Mesenchymal stem cell (in vitro differentiated cells and primary cell): ENCODE data around the gene SUN1.

Experiments used
- DNase-seq: peaks from one replicate; pipeline ENCODE4 v3.0.0-alpha.2; 2013
- H2AFZ ChIP-seq: one replicate; pipeline ENCODE4 v1.6.1; 2013; ENCODE audit warnings: low read depth, mild to moderate bottlenecking, control low read depth, inconsistent platforms, low read length, moderate library complexity
- H2AK5ac ChIP-seq: 2 replicates; pipeline ENCODE4 v1.6.1; 2013; ENCODE audit warnings: low read length, moderate library complexity, mild to moderate bottlenecking, inconsistent platforms; ENCODE audit not compliant: severe bottlenecking
- H2BK120ac ChIP-seq: one replicate; pipeline ENCODE4 v1.6.1; 2013; ENCODE audit warnings: low read depth, mild to moderate bottlenecking, inconsistent platforms, low read length, moderate library complexity
- H2BK12ac ChIP-seq, 2 experiments: one replicate each; pipeline ENCODE4 v1.6.1; 2013; ENCODE audit warnings: inconsistent platforms in 2 of 2, low read length in 2 of 2, mild to moderate bottlenecking in 2 of 2, moderate library complexity in 2 of 2, control low read depth in 1 of 2
- H2BK15ac ChIP-seq: one replicate; pipeline ENCODE4 v1.6.1; 2013; ENCODE audit warnings: mild to moderate bottlenecking, low read depth, inconsistent platforms; ENCODE audit not compliant: poor library complexity, severe bottlenecking
- H2BK5ac ChIP-seq: 2 replicates; pipeline ENCODE4 v1.6.1; 2013; ENCODE audit warnings: low read depth, mild to moderate bottlenecking, low read length, control low read depth, inconsistent platforms; ENCODE audit not compliant: poor library complexity, severe bottlenecking
- H3K14ac ChIP-seq, 2 experiments: one replicate each; pipeline ENCODE4 v1.6.1; 2013; ENCODE audit warnings: inconsistent platforms in 2 of 2, low read length in 2 of 2, control low read depth in 1 of 2, mild to moderate bottlenecking in 1 of 2, moderate library complexity in 1 of 2
- H3K18ac ChIP-seq, 2 experiments: one replicate each; pipeline ENCODE4 v1.6.1; 2013; ENCODE audit warnings: inconsistent platforms in 2 of 2, low read length in 2 of 2, control low read depth in 1 of 2, low read depth in 1 of 2, mild to moderate bottlenecking in 1 of 2
- H3K23ac ChIP-seq, 2 experiments: one replicate each; pipeline ENCODE4 v1.6.1; 2013; ENCODE audit warnings: inconsistent platforms in 2 of 2, low read length in 2 of 2, mild to moderate bottlenecking in 2 of 2, moderate library complexity in 2 of 2, control low read depth in 1 of 2
- H3K27ac ChIP-seq: 2 replicates; pipeline ENCODE4 v1.5.1; 2013; ENCODE audit warnings: mild to moderate bottlenecking, moderate library complexity, low read length, control low read depth, inconsistent platforms; ENCODE audit not compliant: poor library complexity, severe bottlenecking
- H3K27me3 ChIP-seq, 2 experiments: 2 replicates each; pipeline versions ENCODE4 v1.6.1 to v1.7.0; 2013; ENCODE audit warnings: low read length in 2 of 2, mild to moderate bottlenecking in 2 of 2, moderate library complexity in 2 of 2, control low read depth in 1 of 2, inconsistent platforms in 1 of 2; ENCODE audit not compliant: control insufficient read depth in 1 of 2, insufficient read depth in 1 of 2
- H3K36me3 ChIP-seq, 2 experiments: 2 replicates each; pipeline versions ENCODE4 v1.6.1 to v1.7.0; 2013; ENCODE audit warnings: low read length in 2 of 2, control low read depth in 1 of 2, inconsistent platforms in 1 of 2, low read depth in 1 of 2, mild to moderate bottlenecking in 1 of 2; ENCODE audit not compliant: insufficient read depth in 2 of 2, control insufficient read depth in 1 of 2
- H3K4ac ChIP-seq, 2 experiments: one replicate each; pipeline ENCODE4 v1.6.1; 2013; ENCODE audit warnings: inconsistent platforms in 2 of 2, low read length in 2 of 2, mild to moderate bottlenecking in 2 of 2, moderate library complexity in 2 of 2, control low read depth in 1 of 2, low read depth in 1 of 2
- H3K4me1 ChIP-seq: 2 replicates; pipeline ENCODE4 v1.6.1; 2013; ENCODE audit warnings: low read depth, low read length, control low read depth; ENCODE audit not compliant: control insufficient read depth, insufficient read depth
- H3K4me2 ChIP-seq: 2 replicates; pipeline ENCODE4 v1.6.1; 2013; ENCODE audit warnings: low read length, mild to moderate bottlenecking, inconsistent platforms; ENCODE audit not compliant: poor library complexity, severe bottlenecking
- H3K4me3 ChIP-seq, 2 experiments: 2 replicates each; pipeline versions ENCODE4 v1.5.1 to v1.7.0; 2013; ENCODE audit warnings: low read length in 2 of 2, mild to moderate bottlenecking in 2 of 2, control low read depth in 1 of 2, low read depth in 1 of 2; ENCODE audit not compliant: insufficient read depth in 1 of 2
- H3K79me1 ChIP-seq: replicated peaks from 2 replicates; pipeline ENCODE4 v1.6.1; 2013; ENCODE audit warnings: mild to moderate bottlenecking, control low read depth, low read length, inconsistent platforms; ENCODE audit not compliant: poor library complexity, severe bottlenecking
- H3K9ac ChIP-seq: 2 replicates; pipeline ENCODE4 v1.7.0; 2013; ENCODE audit warnings: mild to moderate bottlenecking, low read length, moderate library complexity
- H3K9me3 ChIP-seq: 2 replicates; pipeline ENCODE4 v1.7.0; 2013; ENCODE audit warnings: mild to moderate bottlenecking, low read length; ENCODE audit not compliant: control insufficient read depth
- H4K8ac ChIP-seq: one replicate; pipeline ENCODE4 v1.6.1; 2013; ENCODE audit warnings: inconsistent platforms, mild to moderate bottlenecking, low read length, moderate library complexity
- H4K91ac ChIP-seq: one replicate; pipeline ENCODE4 v1.6.1; 2013; ENCODE audit warnings: mild to moderate bottlenecking, low read length, inconsistent platforms
- WGBS: methylation state at CpG from one replicate; pipeline ENCODE4 v1.1.7; 2013; ENCODE audit warnings: mixed read lengths; 5-methylcytosine and 5-hydroxymethylcytosine counted together

SUN1 gene

GRCh38 chr7:914521-915194 is 82.4 kb downstream of the SUN1 start:
- no peak for DNase-seq
- H3K4ac ChIP-seq: no peak overlapping the region
- peak overlapping the region in 1 of 2 experiments; percentile 19 for H3K14ac ChIP-seq
- peak overlapping the region in 1 of 2 experiments; percentile 3 for H3K18ac ChIP-seq
- peak overlapping the region; percentile 6 for H4K91ac ChIP-seq
- no peak overlapping the region for H2BK120ac ChIP-seq
- H3K79me1 ChIP-seq: no peaks in the 10 kb centered on the region
- H2AK5ac ChIP-seq: no peak overlapping the region
- H3K9me3 ChIP-seq: no peaks in the 10 kb centered on the region
- no peak overlapping the region for H4K8ac ChIP-seq
- H3K4me3 ChIP-seq: peak overlapping the region in 1 of 2 experiments; percentile 24
- H3K9ac ChIP-seq: no peak overlapping the region
- peaks cover 38 to 51% of the 10 kb centered on the region in 2 experiments for H3K27me3 ChIP-seq
- no peak overlapping the region for H3K4me2 ChIP-seq
- H3K4me1 ChIP-seq: peaks cover 30% of the 10 kb centered on the region
- no peak overlapping the region for H2AFZ ChIP-seq
- H2BK5ac ChIP-seq: no peak overlapping the region
- 87% methylated on average over 16 of the region's 16 CpGs for WGBS
- no peak overlapping the region for H3K27ac ChIP-seq
- peak overlapping the region; percentile 4 to 51 for H2BK12ac ChIP-seq
- H3K36me3 ChIP-seq: peaks cover 0 to under 1% of the 10 kb centered on the region in 2 experiments
- no peak overlapping the region for H2BK15ac ChIP-seq
- no peak overlapping the region for H3K23ac ChIP-seq

- H3K9me3 ChIP-seq: no peaks in the 10 kb centered on the region
- H2AFZ ChIP-seq: no peak overlapping the region
- H4K91ac ChIP-seq: peak overlapping the region; percentile 6
- no peak overlapping the region for H3K4me2 ChIP-seq
- peak overlapping the region in 1 of 2 experiments; percentile 55 for H3K4ac ChIP-seq
- H2BK5ac ChIP-seq: no peak overlapping the region
- H2BK15ac ChIP-seq: no peak overlapping the region
- no peak overlapping the region for H4K8ac ChIP-seq
- H2BK120ac ChIP-seq: no peak overlapping the region
- peaks cover 29% of the 10 kb centered on the region for H3K4me1 ChIP-seq
- no peaks in the 10 kb centered on the region for H3K79me1 ChIP-seq
- H2BK12ac ChIP-seq: peak overlapping the region; percentile 4 to 51
- no peak overlapping the region for H3K23ac ChIP-seq
- H3K27me3 ChIP-seq: peaks cover 34 to 42% of the 10 kb centered on the region in 2 experiments
- H3K9ac ChIP-seq: no peak overlapping the region
- H3K14ac ChIP-seq: no peak overlapping the region
- WGBS: 81% methylated on average over 43 of the region's 43 CpGs
- H3K18ac ChIP-seq: peak overlapping the region in 1 of 2 experiments; percentile 3
- no peak overlapping the region for H3K27ac ChIP-seq
- H3K36me3 ChIP-seq: no peaks in the 10 kb centered on the region
- DNase-seq: no peak
- H2AK5ac ChIP-seq: no peak overlapping the region
- no peak overlapping the region for H3K4me3 ChIP-seq
These were observed 83.3 kb downstream of the SUN1 start for GRCh38 chr7:915291-916218.

- no peak overlapping the region for H4K8ac ChIP-seq
- no peaks in the 10 kb centered on the region for H3K36me3 ChIP-seq
- no peak overlapping the region for H2BK120ac ChIP-seq
- H3K4me2 ChIP-seq: no peak overlapping the region
- no peak overlapping the region for H2BK12ac ChIP-seq
- no peak overlapping the region for H3K27ac ChIP-seq
- no peak overlapping the region for H3K4ac ChIP-seq
- no peak overlapping the region for H2AK5ac ChIP-seq
- no peak overlapping the region for H3K9ac ChIP-seq
- peaks cover 33% of the 10 kb centered on the region for H3K4me1 ChIP-seq
- 48% methylated on average over 12 of the region's 17 CpGs for WGBS
- H3K79me1 ChIP-seq: no peaks in the 10 kb centered on the region
- no peak overlapping the region for H2AFZ ChIP-seq
- H3K27me3 ChIP-seq: peaks cover 37 to 41% of the 10 kb centered on the region in 2 experiments
- H2BK5ac ChIP-seq: no peak overlapping the region
- H3K18ac ChIP-seq: no peak overlapping the region
- peak overlapping the region in 1 of 2 experiments; percentile 79 for H3K14ac ChIP-seq
- DNase-seq: no peak
- H2BK15ac ChIP-seq: no peak overlapping the region
- H3K4me3 ChIP-seq: no peak overlapping the region
- no peak overlapping the region for H3K23ac ChIP-seq
- H3K9me3 ChIP-seq: no peaks in the 10 kb centered on the region
- no peak overlapping the region for H4K91ac ChIP-seq
These were observed 84.1 kb downstream of the SUN1 start for GRCh38 chr7:916291-916941.
